Stimulated activated naive CD8-positive, alpha-beta T cell treated with anti-CD3 and anti-CD28 coated beads, Interleukin-15, Interleukin-2, amounts not matched to agents 100 ng/mL and 50 ng/mL, for 24 hours (primary cell): ENCODE data around the gene SAP25.

Experiments
- H3K27ac Mint-ChIP-seq: one replicate; pipeline ENCODE4 v1.8.0; 2021; ENCODE audit warnings: mild to moderate bottlenecking, mixed read lengths
- H3K27me3 Mint-ChIP-seq: one replicate; pipeline ENCODE4 v1.8.0; 2021; ENCODE audit warnings: mixed read lengths
- H3K36me3 Mint-ChIP-seq: one replicate; pipeline ENCODE4 v1.8.0; 2021; ENCODE audit warnings: low read depth, mixed read lengths
- H3K4me1 Mint-ChIP-seq: one replicate; pipeline ENCODE4 v1.8.0; 2021; ENCODE audit warnings: low read depth, mixed read lengths
- H3K4me3 Mint-ChIP-seq: one replicate; pipeline ENCODE4 v1.8.0; 2021; ENCODE audit warnings: mild to moderate bottlenecking, mixed read lengths
- H3K9me3 Mint-ChIP-seq: one replicate; pipeline ENCODE4 v1.8.0; 2021; ENCODE audit warnings: mixed read lengths

Gene SAP25

DNA sequence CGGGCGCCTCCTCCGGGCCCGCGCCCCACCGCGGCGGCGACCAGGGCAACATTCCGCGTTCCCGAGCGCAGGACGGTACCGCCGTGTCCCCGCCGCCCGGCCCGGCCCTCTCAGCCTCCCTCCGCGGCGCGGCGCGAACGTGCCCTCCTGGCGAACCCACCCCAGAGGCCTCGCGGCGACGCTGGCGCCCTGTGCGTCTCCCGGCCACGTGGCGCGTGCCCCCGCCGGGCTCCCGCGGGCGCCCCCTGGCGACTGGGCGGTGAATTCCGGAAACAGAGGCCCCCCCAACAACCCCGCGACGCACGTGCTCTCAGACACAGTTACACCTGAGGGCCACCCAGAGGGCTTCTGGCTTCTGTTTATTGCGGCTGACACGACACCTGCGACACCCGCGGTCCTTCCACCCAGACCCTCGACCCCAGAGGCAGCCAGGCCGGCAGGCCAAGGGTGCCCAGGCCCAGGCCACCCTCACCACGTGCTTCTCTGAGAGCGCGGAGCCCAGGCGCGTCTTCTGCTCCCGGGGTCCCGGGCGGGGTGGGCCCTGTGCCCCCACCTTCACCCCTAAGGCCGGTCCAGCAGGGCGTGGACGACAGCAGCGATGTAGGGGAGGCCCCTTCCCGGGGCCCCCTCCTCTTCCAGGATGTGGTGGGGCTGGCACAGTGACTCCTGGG lies at the start of gene SAP25:
Gene SAP25 (minus strand): TSS at position 210 of the 671 bp plus-strand sequence. CDS start 158 bp downstream, at position 52.
- Mint-ChIP-seq H3K4me1 (peaks cover 26% of the 10 kb centered on the region), H3K27me3 (no peaks in the 10 kb centered on the region), H3K36me3 (peaks cover 13% of the 10 kb centered on the region), H3K9me3 (no peaks in the 10 kb centered on the region), H3K27ac (no peak within 1 kb of the TSS), H3K4me3 (no peak within 1 kb of the TSS)

DNA sequence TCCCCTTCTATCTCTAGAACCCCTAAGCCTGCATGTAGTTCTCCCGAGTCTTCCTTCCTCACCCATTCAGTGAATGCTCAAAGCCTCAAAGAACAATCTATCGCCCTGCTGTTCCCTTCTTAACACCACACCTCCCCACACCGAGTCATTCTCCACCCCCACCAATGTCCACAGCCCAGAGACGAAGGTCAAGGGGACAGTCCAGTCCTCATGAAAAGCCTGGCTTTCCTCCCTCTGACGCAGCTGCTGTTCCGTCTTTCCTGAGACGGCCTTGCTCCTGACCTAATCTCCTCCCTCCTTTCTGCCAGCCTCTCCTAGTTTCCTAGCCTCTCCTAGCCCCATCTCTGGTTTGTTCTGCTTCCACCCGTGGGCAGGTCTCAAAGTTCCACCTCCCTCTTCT lies 47.9 kb upstream of the SAP25 start:
- Mint-ChIP-seq H3K36me3 (peaks cover 15% of the 10 kb centered on the region), H3K9me3 (no peaks in the 10 kb centered on the region), H3K27me3 (no peaks in the 10 kb centered on the region), H3K4me1 (peaks cover 5% of the 10 kb centered on the region), H3K27ac (no peak overlapping the region), H3K4me3 (no peak overlapping the region)

DNA sequence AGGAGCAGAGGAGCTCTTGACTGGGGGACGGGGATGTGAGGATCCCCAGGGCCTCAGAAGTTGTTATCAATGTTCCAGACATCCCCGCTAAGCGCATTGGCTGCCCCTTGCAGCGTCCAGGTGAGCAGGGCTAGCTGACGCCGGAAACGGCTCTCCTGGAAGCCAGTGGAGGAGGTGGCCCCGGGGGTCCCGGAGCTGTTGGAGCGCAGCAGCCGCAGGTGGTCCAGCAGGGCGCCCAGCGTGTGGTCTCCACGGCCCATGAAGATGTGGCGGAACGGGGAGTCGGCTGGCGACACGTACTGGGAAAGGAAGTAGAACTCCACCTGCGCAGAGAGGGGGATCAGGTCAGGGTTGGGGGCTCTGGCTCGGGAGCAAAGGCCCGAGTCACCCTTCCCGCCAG lies 47.1 kb upstream of the SAP25 start:
- peaks cover 3% of the 10 kb centered on the region for H3K4me1 Mint-ChIP-seq
- H3K27me3 Mint-ChIP-seq = no peaks in the 10 kb centered on the region
- no peaks in the 10 kb centered on the region for H3K9me3 Mint-ChIP-seq
- no peak overlapping the region for H3K4me3 Mint-ChIP-seq
- peaks cover 14% of the 10 kb centered on the region for H3K36me3 Mint-ChIP-seq
- no peak overlapping the region for H3K27ac Mint-ChIP-seq

DNA sequence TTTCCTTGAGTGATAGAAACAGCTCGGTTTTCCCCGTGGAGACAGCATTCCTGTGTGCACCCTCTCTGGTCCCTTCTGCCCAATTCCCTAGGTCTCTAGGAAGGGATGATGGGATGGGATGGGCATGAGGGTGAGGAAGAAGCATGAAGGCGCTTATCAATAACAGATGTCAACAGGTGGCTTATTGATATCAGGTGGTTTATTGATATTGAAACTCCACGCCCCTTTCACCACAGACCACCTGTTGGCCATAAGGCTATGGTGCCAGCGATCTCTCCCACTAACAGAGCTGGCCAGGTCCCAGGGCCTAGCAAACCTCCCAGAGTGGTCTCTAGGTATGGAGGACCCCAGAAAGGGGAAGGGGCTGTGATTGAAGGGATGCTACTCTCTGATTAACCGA lies 46.5 kb upstream of the SAP25 start:
- H3K4me3 Mint-ChIP-seq = no peak overlapping the region
- peaks cover 8% of the 10 kb centered on the region for H3K36me3 Mint-ChIP-seq
- no peaks in the 10 kb centered on the region for H3K9me3 Mint-ChIP-seq
- H3K27ac Mint-ChIP-seq = no peak overlapping the region
- no peaks in the 10 kb centered on the region for H3K4me1 Mint-ChIP-seq
- no peaks in the 10 kb centered on the region for H3K27me3 Mint-ChIP-seq

DNA sequence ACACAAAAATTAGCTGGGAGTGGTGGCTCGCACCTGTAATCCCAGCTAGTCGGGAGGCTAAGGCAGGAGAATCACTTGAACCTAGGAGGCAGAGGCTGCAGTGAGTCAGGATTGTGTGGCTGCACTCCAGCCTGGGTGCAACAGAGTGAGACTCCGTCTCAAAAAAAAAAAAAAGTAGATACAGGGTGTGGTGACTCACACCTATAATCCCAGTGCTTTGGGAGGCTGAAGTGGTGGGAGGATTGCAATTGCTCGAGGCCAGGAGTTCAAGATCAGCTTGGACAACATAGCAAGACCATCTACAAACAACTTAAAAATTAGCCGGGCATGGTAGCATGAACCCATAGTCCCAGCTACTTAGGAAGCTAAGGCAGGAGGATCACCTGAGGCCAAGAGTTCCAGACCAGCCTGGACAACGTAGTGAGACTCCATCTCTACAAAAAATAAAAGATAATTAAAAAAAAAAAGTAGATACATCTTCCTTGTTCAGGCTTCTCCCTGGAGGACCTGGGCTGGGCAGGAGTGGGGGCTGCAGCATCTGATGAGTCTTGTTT lies 40.7 kb upstream of the SAP25 start:
- H3K9me3 Mint-ChIP-seq = no peaks in the 10 kb centered on the region
- H3K36me3 Mint-ChIP-seq = no peaks in the 10 kb centered on the region
- no peak overlapping the region for H3K4me3 Mint-ChIP-seq
- H3K27ac Mint-ChIP-seq = no peak overlapping the region
- H3K27me3 Mint-ChIP-seq = no peaks in the 10 kb centered on the region
- peaks cover 12% of the 10 kb centered on the region for H3K4me1 Mint-ChIP-seq

DNA sequence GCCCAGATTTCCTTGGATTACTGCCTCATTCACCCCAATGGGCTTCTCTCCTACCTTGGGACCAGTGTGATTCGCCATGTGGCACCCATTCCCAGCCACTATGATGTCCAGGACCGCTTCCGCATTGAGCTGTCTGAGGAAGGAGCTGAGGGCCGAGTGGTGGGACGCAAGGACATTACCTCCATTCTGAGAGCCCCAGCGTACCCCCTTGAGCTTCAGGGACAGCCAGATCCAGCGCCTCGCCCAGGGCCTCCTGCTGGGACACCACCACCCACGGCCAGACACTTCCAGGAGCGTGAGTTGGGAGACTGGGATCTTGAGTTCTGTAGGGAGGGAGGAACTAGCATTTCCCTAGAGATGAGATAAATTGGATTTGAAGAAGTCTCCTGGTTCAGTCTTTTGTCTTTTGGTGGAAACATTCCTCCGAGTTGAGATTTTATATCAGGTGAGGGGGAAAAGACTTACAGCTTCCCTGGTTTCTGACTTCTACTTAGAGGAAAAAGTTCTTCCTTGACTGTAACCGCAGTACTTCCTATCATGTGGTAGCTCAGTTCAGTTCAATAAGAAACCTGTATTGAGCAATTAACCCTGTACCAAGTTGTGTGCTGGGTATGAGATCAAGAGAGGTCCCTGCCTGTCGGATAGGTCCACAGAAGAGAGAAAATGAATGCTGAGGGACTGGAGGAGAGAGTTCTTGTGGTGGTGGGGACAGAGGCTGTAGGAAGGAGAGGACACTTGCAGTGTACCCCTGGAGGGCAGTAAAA lies 39.9 kb upstream of the SAP25 start:
- Mint-ChIP-seq H3K4me1 (peaks cover 12% of the 10 kb centered on the region), H3K9me3 (no peaks in the 10 kb centered on the region), H3K36me3 (no peaks in the 10 kb centered on the region), H3K27me3 (no peaks in the 10 kb centered on the region), H3K4me3 (peak overlapping the region; percentile 77), H3K27ac (no peak overlapping the region)

DNA sequence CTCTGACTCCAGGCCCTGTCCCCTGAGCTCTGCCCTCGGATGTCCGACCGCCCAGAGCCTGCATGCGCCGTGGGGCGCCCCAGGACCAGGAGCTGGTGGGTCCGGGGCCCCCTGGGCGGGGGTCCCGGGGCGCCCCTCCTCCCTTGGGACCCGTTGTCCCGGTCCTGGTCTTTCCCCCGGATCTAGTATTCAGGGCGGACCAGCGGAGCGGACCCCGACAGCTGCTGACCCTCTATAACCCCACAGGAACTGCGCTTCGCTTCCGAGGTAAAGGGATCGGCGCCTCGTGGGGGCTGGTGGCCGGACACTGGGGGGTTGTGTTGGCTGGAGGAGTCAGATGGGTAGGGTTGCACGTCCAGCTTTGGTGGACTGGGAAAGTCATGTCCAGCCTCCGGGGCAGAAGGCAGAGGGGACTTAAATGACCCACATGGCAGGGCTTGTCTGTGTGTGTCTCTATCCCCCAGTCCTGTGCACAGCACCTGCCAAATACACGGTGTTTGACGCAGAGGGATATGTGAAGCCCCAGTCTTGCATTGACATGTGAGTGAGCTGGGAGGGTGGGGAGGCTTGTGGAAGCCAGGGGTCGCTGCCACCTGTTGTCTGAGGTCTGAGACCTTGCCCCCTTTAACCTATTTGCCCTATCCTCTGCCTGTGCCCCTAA lies 39.2 kb upstream of the SAP25 start:
- peak overlapping the region; percentile 85 for H3K4me3 Mint-ChIP-seq
- no peaks in the 10 kb centered on the region for H3K27me3 Mint-ChIP-seq
- H3K9me3 Mint-ChIP-seq = no peaks in the 10 kb centered on the region
- H3K4me1 Mint-ChIP-seq = peaks cover 12% of the 10 kb centered on the region
- H3K36me3 Mint-ChIP-seq = no peaks in the 10 kb centered on the region
- peak overlapping the region; percentile 49 for H3K27ac Mint-ChIP-seq

DNA sequence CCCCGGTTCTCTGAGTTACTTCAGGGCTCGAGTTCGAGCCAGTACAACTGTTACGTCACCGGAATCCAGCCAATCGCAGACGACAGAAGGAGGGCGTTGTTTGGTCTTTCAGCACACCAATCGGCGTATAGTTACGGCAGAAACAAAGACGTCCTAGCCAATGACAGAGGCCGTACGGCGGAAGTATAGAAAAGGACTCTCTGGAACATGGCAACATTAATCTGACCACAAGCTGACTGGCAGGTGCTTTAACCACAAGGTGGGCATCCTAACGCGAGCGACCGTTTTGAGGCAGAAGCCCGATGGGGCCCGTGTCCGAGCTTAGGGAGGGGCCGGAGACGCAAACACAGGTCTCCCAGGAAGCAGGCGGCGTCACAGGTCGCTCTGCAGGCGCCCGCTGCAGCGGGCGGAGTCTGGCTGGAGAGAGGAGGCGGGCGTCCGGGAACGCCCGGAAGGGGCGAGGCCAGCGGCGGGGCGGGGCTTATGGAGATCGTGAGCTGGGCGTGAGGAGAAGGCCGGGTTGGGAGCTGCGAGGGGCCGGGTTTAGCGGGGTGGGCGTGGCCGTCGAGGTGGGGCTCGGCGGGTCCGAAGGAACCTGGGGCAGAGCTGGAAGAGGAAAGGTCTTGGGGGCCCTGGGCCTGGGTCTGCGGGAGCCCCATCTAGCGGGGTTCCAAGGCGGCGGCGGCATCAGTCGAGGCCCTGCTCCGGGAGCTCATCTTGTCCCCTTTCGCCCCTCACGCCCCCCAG lies 38.5 kb upstream of the SAP25 start, which contains the start of gene MOSPD3:
Gene MOSPD3 (plus strand): TSS at position 558 of the 747 bp plus-strand sequence. CDS start 252 bp downstream, outside the sequence.
- peaks cover 12% of the 10 kb centered on the region for H3K4me1 Mint-ChIP-seq
- H3K27ac Mint-ChIP-seq = peak within 1 kb of the TSS; percentile 95
- no peaks in the 10 kb centered on the region for H3K27me3 Mint-ChIP-seq
- H3K4me3 Mint-ChIP-seq = peak within 1 kb of the TSS; percentile 85
- no peaks in the 10 kb centered on the region for H3K9me3 Mint-ChIP-seq
- H3K36me3 Mint-ChIP-seq = no peaks in the 10 kb centered on the region

DNA sequence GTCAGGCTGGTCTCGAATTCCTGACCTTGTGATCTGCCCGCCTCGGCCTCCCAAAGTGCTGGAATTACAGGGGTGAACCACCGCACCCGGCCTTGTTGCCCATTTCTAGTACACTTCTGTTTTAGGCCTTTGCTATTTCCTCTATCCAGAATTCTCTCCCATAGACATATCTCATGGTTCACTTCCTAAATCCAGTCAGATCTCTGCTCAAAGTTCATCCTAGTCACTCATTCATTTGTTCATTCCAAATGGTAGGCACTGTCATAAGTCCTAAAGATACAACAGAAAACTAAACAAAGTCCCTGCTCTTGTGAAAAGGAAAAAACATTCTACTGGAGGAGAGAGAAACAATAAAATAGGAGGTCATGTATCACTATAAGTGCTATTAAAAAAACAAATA lies 36.3 kb upstream of the SAP25 start:
- Mint-ChIP-seq H3K4me1 (peaks cover 23% of the 10 kb centered on the region), H3K36me3 (no peaks in the 10 kb centered on the region), H3K27ac (no peak overlapping the region), H3K4me3 (no peak overlapping the region), H3K9me3 (no peaks in the 10 kb centered on the region), H3K27me3 (no peaks in the 10 kb centered on the region)

DNA sequence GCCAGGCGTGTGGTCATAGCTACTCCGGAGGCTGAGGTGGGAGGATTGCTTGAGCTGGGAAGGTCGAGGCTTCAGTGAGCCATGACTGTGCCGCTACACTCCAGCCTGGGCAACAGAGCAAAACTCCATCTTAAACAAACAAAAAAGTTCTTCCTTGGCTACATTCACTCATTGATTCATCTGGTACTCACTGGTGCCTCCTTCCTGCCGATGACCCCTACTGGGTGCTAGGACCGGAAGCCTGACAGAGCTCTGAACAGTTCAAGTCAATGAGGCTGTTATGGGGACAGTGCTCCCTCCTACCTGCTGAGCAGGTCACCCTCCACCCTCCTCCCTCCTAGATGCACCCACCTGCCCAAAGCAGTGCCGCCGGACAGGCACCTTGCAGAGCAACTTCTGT lies 33.4 kb upstream of the SAP25 start:
- H3K9me3 Mint-ChIP-seq = no peaks in the 10 kb centered on the region
- H3K4me3 Mint-ChIP-seq = no peak overlapping the region
- no peak overlapping the region for H3K27ac Mint-ChIP-seq

DNA sequence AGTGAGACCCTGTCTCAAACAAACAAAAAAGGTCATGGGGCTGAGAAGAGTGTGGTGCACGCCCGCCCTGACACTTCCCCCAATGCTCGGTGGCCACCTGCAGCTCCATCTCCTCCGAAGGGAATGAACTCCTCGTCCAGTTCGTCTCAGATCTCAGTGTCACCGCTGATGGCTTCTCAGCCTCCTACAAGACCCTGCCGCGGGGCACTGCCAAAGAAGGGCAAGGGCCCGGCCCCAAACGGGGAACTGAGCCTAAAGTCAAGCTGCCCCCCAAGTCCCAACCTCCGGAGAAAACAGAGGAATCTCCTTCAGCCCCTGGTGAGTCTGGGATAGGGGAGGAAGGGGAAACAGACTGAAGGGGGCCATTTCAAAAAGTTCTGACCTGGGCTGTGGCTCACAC lies 32.6 kb upstream of the SAP25 start:
- Mint-ChIP-seq H3K4me1 (peaks cover 22% of the 10 kb centered on the region), H3K27me3 (no peaks in the 10 kb centered on the region), H3K27ac (no peak overlapping the region), H3K4me3 (no peak overlapping the region), H3K9me3 (no peaks in the 10 kb centered on the region), H3K36me3 (no peaks in the 10 kb centered on the region)

More for the DNA sequence above, 33.4 kb upstream of the SAP25 start:
- Mint-ChIP-seq H3K36me3 (no peaks in the 10 kb centered on the region), H3K4me1 (peaks cover 25% of the 10 kb centered on the region), H3K27me3 (no peaks in the 10 kb centered on the region)

DNA sequence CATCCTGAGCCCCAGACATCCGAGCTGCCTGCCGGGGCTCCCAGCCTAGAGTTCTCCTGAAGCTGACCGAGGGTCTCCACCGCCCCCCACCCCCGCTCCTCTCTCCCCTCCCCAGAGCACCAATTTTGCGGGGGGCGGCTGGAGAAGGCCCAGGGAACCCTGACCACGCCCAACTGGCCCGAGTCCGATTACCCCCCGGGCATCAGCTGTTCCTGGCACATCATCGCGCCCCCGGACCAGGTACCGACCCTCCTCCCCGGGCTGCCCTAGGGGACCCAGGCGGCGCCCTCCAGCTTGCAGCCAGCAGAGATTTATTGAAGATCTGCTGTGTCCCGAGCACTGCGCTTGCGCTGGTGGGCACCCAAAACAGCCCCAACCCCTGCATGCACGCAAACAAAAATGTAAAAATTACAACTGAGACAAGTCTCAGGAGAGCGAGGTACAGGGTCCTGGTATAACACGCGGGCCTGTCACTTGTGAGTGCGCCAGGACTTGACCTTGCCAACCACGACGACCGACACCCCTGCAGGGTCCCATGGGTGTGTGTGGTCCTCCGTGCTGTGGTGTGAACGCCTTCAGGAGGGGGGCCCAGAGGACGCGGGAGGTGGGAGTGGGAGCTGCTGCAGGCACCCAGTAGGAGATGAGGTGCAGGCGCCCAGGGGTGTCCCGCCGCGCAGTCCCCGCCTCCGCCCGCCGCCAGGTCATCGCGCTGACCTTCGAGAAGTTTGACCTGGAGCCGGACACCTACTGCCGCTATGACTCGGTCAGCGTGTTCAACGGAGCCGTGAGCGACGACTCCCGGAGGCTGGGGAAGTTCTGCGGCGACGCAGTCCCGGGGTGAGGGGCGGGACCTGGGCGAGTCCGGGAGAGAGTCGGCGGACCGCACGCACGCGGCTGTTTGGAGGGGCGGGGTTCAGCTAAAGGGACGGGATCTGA lies 31.5 kb upstream of the SAP25 start:
- H3K4me1 Mint-ChIP-seq = peaks cover 22% of the 10 kb centered on the region
- H3K27me3 Mint-ChIP-seq = no peaks in the 10 kb centered on the region
- no peaks in the 10 kb centered on the region for H3K36me3 Mint-ChIP-seq
- no peak overlapping the region for H3K27ac Mint-ChIP-seq
- H3K4me3 Mint-ChIP-seq = peak overlapping the region; percentile 73
- H3K9me3 Mint-ChIP-seq = no peaks in the 10 kb centered on the region

DNA sequence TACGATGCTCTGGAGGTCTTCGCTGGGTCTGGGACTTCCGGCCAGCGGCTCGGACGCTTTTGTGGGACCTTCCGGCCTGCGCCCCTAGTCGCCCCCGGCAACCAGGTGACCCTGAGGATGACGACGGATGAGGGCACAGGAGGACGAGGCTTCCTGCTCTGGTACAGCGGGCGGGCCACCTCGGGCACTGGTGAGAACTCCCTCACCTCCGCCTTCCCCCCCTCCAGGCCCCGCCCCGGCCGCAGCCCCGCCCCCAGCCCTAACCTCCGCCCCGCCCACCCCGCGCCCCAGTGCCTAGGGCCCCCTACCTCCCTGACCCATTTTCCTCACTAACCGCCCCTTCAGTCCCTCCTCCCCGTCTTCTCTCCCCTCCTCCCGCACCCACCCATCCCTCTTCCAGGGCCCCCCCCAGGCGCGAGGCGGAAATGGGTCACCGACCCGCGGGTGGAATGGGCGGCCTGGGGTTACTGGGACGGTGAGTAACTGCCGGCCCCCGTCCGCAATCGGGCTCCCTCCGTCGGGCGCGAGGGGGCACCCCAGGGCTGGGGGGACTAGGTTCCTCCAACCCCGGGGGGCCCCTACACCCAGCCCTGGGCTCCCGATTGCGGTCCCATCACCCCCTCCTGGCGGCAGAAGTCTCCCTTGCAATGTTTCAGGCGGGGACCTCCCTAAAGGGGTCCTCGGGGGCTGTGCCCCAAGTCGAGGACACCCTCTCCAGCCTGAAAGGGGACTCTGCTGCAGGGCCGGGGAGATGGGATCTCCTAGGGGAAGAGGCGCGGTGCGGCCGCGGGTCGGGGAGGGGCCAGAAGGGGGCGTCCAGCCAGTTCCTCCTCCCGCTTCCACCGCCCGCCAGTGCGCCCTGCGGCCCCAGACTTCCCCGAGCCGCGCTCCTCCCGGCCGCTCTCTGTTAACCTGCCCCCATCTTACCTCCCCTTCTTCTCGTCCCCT lies 30.6 kb upstream of the SAP25 start:
- no peaks in the 10 kb centered on the region for H3K9me3 Mint-ChIP-seq
- H3K27ac Mint-ChIP-seq = peak overlapping the region; percentile 76
- peak overlapping the region; percentile 82 for H3K4me3 Mint-ChIP-seq
- H3K36me3 Mint-ChIP-seq = no peaks in the 10 kb centered on the region
- H3K27me3 Mint-ChIP-seq = no peaks in the 10 kb centered on the region
- peaks cover 22% of the 10 kb centered on the region for H3K4me1 Mint-ChIP-seq
